HG03108 (cell line): ENCODE measurements around the gene HMG20A.

Experiments used
- ATAC-seq: cut with Tn5 transposase; IDR thresholded peaks from one replicate; pipeline ENCODE4 v1.9.1; 2021; ENCODE audit warnings: moderate library complexity; ENCODE audit not compliant: unreplicated experiment

Gene HMG20A

DNA sequence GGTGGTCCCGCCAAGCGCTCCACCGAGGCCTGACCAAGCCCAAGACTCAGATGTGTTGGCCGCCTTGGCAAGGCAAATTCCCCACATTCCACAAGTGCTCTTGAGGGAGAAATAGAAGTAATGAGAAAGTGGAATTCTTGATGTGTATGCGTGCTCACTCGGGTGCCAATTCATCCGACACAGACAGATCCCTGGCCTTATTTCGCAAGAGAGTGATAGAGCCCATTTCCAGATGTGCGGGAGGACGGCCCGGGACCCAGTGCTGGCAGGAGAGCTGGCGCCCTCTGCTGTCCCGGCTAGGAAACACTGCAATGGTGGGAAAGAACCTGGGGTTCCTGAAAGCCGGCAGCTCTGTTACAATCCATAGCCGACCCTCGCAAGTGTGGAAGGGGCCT, 76.0 kb downstream of the HMG20A start:
- peak; percentile 51 for ATAC-seq

DNA sequence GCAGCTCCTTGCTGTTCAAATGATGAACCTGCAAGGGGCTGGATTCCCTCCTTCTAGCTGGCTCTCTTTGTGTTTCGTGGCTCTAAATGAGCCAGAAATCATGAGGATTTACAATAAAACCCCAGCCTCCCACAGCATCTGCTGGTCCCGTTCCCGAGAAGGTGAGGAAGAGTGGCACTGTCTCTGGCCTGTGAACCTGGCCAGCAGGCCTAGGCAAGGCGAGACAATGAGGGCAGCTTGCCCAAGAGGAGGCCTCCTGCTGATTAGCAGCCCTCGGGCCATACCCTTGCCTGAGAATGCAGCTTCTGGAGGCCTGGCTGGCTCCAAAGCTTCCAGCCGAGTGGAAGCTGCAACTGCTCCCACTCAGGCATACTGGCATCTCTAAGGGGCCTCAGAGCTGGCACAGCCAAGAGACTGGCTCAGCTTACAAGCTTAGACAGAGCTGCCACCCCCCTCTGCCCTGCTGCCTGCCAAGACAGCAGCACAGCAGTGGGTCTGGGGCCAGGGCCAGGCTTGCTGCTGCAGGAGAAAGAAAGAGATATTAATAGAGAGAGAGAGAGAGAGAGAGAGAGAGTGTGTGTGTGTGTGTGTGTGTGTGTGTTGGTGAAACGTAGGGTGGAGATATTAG, 76.5 kb downstream of the HMG20A start:
- no peak for ATAC-seq

DNA sequence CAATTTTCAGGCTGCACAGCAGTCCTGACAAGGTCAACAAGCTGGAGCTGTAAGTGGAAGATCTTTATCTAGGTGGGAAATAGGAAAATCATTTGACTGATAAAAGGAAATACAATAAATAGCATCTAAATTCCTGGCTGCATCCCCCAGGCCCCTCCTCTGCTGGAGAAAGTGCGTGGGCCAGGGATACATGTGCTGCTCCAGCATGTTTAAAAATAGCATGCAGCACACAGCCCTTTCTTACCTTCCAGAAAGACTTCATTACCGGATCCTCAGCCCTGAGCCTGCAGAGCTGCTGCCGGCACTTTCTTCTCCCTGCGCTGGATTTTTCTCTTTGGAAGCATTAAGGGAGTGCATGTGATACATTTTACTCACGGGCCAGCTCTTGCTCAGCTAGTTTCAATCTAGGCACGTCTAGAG, 77.3 kb downstream of the HMG20A start:
- no peak for ATAC-seq

DNA sequence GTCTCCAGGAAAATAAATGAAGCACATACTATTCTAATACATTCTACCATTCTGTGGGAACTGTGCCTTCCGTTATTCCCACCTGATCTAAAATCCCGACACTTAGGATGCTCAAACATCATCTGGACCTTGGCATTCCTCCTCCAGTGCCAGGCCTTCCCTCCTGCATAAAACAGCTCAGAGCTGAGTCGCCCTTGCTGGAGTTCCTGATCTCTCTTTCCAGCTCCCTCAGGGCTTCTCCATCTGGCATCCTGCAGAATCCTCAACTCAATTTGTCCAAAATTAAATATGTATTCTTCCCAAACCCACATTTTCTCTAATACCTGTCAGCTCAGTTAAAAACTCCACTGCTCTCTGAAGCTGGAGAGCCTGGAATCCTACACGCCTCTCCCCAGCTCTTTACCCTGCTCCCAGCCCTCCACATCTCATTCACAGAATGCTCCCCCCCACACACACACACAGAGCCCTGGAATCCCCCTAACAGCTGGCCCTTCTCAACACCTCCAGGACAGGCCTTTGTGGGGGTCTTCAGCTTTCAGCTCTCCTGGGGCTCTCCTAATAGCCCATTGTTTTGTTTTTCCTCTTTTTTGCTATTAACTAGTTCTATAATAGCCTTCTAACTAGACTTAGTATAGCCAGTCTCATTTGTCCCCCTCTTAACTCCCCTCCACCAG, 78.5 kb downstream of the HMG20A start:
- no peak for ATAC-seq

DNA sequence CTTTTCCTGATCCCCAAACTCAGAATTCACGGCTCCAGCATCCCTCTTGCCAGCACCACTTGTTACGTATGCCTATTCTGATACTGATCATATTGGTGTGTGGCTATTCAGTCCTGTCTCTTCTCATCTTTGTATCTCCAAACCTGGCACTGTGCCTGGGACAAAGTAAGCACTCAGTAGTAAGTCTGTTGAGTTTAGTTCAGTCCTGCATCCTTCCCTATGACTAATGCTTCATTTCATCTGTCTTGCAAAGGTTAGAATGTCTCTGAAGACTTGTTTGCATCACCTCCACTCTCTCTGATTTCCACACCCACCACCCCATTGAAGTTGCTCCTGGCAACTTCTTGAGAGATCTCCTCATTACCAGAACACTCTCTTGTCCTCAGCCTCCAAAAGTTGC, 80.3 kb downstream of the HMG20A start:
- ATAC-seq = no peak

DNA sequence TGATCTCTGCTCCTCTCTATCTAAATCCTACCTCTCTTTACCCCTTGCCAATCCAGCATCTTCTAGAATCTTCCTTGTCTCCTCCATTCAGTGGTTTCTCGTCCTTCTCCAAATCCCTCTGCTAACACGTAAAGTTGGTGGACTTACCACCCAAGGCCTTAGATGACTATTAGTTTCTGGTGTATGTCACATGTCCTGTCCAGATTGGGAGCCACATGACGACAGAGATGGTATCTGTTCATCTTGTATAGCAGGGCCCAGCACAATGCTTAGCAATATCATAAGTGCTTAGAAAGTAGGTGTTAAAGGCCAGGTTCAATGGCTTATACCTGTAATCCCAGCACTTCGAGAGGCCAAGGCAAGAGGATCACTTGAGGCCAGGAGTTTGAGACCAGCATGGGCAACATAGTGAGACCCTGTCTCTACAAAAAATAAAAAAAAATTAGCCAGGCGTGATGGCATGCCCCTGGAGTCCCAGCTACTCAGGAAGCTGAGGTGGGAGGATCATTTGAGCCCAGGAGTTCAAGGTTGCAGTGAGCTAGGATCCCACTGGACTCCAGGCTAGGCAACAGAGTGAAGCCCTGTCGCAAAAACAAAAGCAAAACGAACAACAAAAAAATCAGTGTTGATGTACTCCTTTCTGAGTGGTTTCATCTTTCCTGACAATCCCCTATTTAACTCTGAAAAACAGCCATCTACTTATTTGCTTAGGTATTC, 81.8 kb downstream of the HMG20A start:
- no peak for ATAC-seq

DNA sequence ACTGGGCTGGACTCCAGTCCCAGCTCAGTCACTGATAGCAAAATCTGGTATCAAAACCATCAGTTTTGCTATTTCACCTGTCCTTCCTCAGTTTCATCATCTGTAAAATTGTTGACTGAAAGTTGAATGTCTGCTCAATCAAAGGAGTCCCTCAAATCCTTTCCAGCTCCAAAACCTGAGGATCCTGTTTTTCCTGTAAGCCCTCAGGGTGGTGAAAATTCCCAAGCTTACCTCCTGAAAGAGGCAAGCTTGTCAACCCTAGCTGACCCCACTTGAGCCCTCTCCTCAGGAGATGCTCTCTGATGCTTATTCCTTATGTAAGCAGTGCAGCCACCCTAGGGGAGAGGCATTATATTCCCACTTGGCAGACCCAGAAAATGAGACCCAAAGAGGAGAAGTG, 82.6 kb downstream of the HMG20A start:
- no peak for ATAC-seq

DNA sequence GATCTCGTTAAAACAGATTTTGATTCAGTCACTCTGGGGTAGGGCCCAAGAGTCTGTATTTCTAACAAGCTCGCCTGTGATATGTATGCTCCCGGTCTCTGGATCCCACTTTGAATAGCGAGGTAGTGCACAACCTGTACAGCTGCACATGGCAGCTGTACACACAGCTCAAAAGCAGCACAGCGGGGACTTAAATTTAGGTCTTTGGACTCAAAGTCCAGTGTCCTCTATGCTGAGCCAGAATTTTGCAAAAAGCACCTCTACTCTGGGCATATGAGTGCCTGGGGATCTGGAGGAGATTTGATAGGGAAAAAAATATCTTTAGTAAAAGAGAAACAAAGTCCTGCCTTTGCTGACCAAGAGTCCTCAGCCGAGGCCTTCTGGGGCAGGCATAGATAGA, 83.1 kb downstream of the HMG20A start:
- no peak for ATAC-seq

DNA sequence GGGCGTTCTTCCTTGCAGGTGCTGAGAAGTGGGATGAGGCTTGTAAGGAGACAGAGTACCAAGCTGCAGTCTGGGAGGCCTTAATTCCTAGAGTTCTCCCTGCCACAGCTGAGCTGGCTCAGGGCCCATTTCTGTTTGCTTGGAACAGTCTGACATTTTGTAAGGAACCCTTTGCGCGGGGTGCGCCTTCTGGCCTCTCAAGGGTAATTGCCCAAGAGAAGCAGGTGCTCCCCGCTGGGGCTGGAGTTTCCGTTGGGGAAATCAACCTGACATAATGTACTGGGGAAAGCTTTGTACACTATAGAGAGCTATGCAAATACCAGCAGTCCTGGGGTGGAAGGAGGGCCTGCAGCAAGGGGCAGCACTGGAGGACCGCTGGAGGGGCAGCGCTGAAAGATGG, 83.6 kb downstream of the HMG20A start:
- no peak for ATAC-seq

DNA sequence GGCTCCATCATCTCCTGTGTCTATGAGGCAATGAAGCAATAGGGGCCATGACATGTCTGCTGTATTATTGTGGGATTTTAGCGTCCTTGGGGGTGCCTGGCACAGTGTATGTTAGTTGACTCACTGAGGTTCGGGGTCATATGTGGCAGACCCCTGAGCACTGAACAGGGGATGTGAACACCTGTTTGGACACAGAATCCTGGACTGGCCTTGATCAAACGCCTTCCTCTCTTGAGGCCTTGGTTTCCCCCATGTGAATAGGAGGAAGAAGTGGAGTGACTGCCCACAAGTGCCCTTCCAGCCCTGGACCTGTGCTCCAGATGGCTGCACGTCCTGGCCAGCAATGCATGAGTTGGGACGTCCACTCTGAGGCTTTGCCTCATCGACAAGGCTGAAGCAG, 84.2 kb downstream of the HMG20A start:
- no peak for ATAC-seq

DNA sequence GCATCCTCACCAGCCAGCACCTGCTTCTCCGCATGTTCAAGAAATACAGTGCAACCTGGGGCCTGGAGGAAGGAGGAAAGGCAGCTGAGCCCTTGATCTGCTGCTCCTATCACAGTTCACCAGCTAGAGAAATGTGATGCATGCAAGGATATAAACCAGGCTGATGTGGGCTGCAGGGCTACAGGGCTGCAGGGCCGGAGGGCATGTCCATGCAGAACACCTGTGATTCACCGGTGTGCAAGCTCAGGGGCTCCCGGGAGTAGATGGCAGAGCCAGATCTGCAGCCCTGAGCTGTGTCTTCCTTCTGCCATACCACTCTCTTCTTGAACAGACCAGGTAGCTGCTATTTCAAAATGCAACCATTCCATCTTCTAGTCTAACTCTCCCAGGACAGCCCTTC, 84.9 kb downstream of the HMG20A start:
- ATAC-seq = no peak

DNA sequence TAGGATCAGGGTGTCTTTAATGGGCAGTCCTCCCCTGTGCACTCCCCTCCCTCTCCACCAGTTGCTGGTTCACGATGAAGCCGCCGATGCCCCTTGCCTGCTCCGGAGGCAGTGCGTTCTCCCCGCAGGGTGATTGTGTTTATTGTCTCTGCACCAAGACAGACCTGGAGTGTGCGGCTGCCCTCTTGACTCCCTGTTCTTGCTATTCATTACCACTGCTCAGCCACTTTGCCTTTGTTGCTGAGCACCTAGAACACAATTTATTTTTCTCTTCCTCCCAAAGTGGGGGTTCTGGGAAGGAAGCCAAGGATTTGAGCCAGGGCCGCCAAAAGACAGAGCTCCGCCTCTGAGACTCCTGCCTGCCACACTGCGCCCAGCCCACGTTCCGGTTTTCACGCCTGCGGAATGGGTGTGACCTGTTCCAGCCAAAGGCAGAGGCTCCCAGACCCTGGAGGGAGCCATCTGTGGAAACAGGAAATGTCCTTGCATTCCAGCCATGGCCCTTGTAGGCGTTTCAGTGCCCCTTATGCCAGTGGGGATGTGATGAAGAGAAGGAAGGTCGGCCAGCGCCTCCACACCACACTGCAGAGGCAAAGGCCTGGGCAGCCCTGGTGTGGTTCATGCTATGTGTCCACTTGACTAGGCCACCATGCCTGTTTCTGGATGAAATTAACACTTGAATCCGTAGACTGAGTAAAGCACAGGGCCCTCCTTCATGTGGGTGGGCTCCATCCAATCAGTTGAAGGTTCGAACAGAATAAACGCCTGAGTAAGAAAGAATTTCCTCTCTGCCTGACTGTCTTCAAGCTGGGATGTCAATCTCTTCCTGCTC, 85.8 kb downstream of the HMG20A start:
- ATAC-seq = no peak

DNA sequence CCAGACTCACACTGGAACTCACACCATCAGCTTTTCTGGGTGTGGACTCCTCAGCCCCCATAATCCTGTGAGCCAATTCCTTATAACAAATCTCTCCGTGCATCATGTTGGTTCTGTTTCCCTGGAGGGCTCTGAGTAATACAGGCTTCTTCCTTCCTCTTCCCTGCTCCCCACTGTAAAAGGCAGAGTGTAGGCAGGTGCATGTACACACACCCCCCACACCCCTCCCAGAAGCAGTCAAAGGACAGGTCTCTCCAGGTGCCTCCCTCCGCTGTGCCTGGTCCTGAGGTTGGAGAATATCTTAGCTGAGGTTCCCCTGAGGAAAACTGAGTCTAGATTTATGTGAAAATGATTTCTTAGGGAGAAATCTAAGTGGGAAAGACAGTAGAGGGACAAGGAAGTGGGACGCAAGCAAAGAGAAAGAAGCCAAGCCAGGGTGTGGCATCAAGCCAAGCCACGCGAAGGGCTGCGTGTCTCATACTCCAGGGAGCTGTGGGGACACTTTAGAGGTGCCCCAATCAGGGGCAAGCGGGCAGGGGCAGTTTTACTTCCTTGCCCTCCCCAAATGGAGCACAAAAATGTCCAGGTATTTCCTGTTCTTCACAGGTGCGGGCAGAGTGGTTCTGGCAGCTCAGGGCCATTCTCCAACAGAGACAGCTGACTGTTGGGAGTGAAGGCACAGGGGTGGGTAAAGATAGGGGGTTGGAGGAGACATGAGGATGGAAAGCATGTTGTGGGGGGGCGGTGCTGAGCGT, 86.6 kb downstream of the HMG20A start:
- no peak for ATAC-seq

DNA sequence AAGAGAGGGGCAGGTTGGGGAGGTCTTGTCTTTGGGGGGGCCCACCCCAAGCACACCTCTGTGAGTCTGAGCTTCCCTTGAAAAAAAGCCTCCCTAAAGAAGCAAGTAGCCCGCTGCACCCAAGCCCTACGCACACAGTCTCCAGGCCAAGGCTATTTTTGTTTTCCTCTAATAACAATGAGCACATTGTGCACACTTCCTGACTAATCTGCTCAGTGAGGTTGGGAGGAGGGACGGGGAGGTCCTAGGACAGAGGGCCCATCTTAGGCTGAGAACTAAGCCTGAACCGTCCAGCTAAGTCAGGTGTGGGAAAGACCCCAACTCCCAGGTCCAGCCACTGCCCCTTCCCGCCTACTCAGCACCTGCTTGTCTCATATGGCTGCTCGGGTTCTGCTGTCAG, 87.2 kb downstream of the HMG20A start:
- ATAC-seq = no peak

DNA sequence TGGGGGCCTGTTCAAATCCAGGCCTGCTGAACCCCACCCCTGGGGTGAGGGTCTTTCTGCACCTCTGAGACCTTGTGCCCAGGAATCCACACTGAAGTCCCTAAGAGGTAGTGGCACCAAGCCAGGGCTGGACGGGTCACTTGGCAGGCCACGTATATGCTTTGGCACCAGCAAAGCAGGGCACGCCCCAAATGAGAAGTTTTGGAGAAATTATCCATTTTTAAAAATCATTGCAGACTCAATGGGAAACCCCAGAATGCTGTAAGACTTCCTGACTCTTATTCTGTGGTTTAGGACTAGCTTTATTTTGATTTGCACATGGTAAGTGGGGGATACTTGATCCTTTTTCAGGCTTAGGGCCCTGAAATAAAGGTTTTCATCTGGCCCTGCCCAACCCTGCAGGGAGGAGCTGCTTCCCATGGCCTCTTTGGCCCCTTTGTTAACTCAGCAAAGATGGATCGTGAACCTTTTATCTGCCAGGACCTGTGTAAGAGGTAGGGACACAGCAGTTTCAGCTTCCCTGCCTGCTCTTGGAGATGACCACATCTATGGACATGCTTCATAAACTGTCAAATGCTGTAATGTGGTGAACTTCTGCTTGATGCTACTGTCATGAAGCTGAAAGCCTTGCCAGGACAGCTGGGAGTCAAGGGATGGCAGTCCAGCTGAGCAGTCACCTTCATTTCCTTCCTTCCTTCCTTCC, 88.0 kb downstream of the HMG20A start:
- no peak for ATAC-seq

DNA sequence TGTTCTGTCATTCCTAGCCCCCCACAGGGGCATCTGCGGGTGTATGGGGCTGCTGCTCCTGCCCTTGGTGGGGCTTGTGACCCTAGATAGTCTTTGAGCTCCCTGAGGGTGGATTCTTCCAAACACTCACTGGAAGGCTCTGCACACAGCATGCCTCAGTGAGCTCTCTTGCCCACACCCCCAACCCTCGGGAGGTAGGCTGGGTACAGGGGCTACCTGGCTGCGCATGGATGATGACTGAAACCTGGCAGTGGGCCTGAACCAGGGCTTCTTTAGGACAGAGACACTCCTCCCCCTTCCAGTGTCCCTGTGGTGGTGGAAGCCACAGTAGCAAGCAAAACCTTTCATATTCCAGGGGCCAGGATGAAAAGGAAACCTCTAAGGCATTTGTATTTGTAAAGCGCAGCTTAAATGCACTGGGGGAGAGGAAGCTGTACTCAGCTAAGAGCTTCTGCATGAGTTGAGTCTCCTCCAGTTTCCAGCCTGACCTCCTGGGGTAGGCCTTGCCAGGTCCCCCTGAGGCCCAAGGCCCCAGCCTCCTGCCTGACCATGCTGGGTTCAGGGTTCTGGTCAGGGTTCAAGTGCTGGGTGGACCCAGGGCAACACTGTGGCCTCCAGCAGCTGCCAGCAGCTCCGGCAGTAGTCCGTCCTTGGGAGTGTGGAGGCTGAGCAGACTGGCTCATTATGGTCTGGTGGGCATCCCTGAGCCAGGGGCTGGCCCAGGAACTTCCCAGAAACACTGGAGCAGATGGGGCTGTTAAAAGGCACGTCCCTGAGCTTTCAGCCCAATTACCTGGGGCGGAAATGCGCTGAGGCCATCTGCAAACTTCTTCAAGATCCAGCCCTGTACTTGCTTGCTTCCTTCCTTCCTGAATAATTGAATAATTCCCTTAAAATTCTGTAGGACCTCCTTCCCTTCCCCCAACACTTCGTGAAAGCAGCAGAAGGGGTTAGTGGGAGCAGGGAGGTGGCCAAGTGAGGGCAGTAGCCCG, 89.7 kb downstream of the HMG20A start:
- ATAC-seq = no peak

DNA sequence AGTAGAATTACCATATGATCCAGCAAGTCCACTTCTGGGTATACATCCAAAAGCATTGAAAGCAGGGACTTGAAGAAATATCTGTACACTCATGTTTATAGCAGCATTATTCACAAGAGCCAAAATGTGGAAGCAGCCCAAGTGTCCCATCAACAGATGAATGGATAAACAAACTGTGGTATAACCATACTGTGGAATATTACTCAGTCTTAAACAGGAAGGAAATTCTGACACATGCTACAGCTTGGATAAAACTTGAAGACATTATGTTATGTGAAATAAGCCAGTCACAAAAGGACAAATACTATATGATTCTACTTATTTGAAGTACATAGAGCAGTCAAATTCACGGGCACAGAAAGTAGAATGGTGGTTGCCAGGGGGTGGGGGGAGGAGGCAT, 91.2 kb downstream of the HMG20A start:
- ATAC-seq = no peak

DNA sequence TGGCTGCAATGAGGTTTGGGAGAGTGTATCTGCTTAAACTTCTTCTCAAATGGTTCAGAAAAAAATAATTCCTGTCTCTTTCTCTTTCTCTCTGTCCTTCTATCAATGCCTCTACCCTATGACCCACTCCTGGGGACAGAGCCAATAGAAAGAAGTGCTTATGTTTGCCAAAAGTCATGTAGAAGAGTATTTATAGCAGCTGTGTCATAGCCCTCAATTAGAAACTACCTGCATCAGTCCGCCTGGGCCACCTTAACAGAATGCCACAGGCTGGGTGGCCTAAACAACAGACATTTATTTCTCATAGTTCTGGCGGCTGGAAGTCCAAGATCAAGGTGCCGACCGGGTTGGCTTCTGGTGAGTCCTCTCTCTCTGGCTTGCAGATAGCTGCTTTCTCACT, 92.5 kb downstream of the HMG20A start:
- ATAC-seq = no peak
